ENCODE results near the gene PLEKHB2. TPM values are rescaled to one million over a fixed set of nuclear protein-coding genes. Genes with fewer than 3 reads are reported as not detected.

The PLEKHB2 gene
- total and polyA plus RNA-seq, 2 of the 8 experiments (the other 6 are each of a cell fraction or from before 2014, with no cell fraction given): 42.4 to 54.8 TPM

- no peak overlapping the region for H3K23ac ChIP-seq (ENCODE audit: insufficient read length)
- no peak overlapping the region for H2AK5ac ChIP-seq (ENCODE audit: low read depth, low read length)
- ChIA-PET POLR2A (ENCODE audit: partially characterized antibody) (interaction anchor here (1.0 to 1.5 kb wide), 2 partner anchors 10 to 339 kb away, joined by 3 to 4 read pairs; no protein-coding TSS in a partner anchor), CTCF (ENCODE audit: partially characterized antibody) (interaction anchor here (0.7 to 5.4 kb wide), 16 partner anchors 8 to 524 kb away, joined by 3 to 28 read pairs (median 5); no protein-coding TSS in a partner anchor)
- H3K36me3 ChIP-seq (ENCODE audit: control insufficient read depth in 2 of 4, insufficient read depth in 4 of 4, low read length in 3 of 4): peaks cover 0 to 4% (median 0%) of the 10 kb centered on the region in 4 experiments; a peak in 2 of 8 replicates
- H3K79me1 ChIP-seq (ENCODE audit: low read depth, low read length): no peaks in the 10 kb centered on the region
- no peak overlapping the region for H3K4me2 ChIP-seq (ENCODE audit: insufficient read depth in 1 of 2, low read depth in 2 of 2, low read length in 2 of 2)
- peak overlapping the region; percentile 52; the same call in 1 of the 2 replicates for H2BK5ac ChIP-seq (ENCODE audit: low read depth, low read length)
- no peak overlapping the region for H3K14ac ChIP-seq (ENCODE audit: insufficient read length)
- no peak overlapping the region for H3K27ac ChIP-seq (ENCODE audit: low read depth, low read length)
- H2BK15ac ChIP-seq (ENCODE audit: low read length): no peak overlapping the region
- no peak for FAIRE-seq
- H3K9me3 ChIP-seq (ENCODE audit: insufficient read depth in 2 of 2, low read depth in 1 of 2, low read length in 1 of 2): no peaks in the 10 kb centered on the region
- H3K9ac ChIP-seq (replicated peaks in 1 of 4; ENCODE audit: extremely low read depth in 1 of 4, low read depth in 3 of 4, low read length in 3 of 4): no peak overlapping the region
- H3K27me3 ChIP-seq (replicated peaks in 1 of 4; ENCODE audit: control insufficient read depth in 3 of 4, extremely low read depth in 1 of 4, insufficient read depth in 3 of 4, low read length in 3 of 4): no peaks in the 10 kb centered on the region
- 94% methylated on average over 21 of the region's 23 CpGs; no CpG with 5 or more reads in 1 of the 2 experiments for WGBS, 2 experiments (ENCODE audit: extremely low coverage in 1 of 2, insufficient coverage in 1 of 2, insufficient read length in 1 of 2, insufficient replicate concordance in 2 of 2, low coverage in 1 of 2, low lambda C conversion rate in 2 of 2, missing lambda C conversion rate in 1 of 2)
- no peak for DNase-seq (ENCODE audit: low read depth in 1 of 2, low spot score in 2 of 2)
- no peaks in the 10 kb centered on the region for H3K23me2 ChIP-seq (ENCODE audit: low read depth, low read length)
- no peak overlapping the region; the same call in 1 of the 2 replicates for H3K18ac ChIP-seq (ENCODE audit: extremely low read depth, low read length)
- H2BK120ac ChIP-seq (replicated peaks; ENCODE audit: low read depth, low read length): no peak overlapping the region
- no peak overlapping the region for H4K8ac ChIP-seq (ENCODE audit: extremely low read depth, insufficient read depth, low read length)
- H3K56ac ChIP-seq (replicated peaks; ENCODE audit: insufficient read length, low read depth, low read length): no peak overlapping the region
- no peak overlapping the region for H4K91ac ChIP-seq (replicated peaks; ENCODE audit: insufficient read length, low read length)
- H3K79me2 ChIP-seq (ENCODE audit: control insufficient read depth in 1 of 2, insufficient read depth in 2 of 2, low read length in 2 of 2): no peaks in the 10 kb centered on the region
- no peak overlapping the region for H2BK20ac ChIP-seq (ENCODE audit: low read length)
- H2BK12ac ChIP-seq (ENCODE audit: low read depth, low read length): no peak overlapping the region
- no peaks in the 10 kb centered on the region; a peak in 2 of 7 replicates for H3K4me1 ChIP-seq (replicated peaks in 1 of 4; ENCODE audit: control insufficient read depth in 3 of 4, insufficient read depth in 4 of 4, low read length in 3 of 4)
- H3K4me3 ChIP-seq (ENCODE audit: extremely low read depth in 1 of 4, insufficient read depth in 2 of 4, low read depth in 3 of 4, low read length in 4 of 4): no peak overlapping the region
- no peak for TF ChIP-seq GTF2F1 (IDR thresholded peaks at IDR 0.05; ENCODE audit: borderline replicate concordance, low read depth, low read length)
- no peak for TF ChIP-seq MAFK (IDR thresholded peaks at IDR 0.05; ENCODE audit: low read depth, low read length)
- no peak for TF ChIP-seq GABPA (IDR thresholded peaks at IDR 0.05; ENCODE audit: borderline replicate concordance, insufficient read depth, low read length)
- no peak for TF ChIP-seq CHD1 (IDR thresholded peaks at IDR 0.05; ENCODE audit: low read depth, low read length)
- no peak for TF ChIP-seq KDM4A (IDR thresholded peaks at IDR 0.05; ENCODE audit: low read depth, low read length, severe bottlenecking)
- no peak for TF ChIP-seq NRF1 (IDR thresholded peaks at IDR 0.05; ENCODE audit: low read depth, low read length)
- no peak for TF ChIP-seq EZH2 (IDR thresholded peaks at IDR 0.05; ENCODE audit: low read depth, low read length, severe bottlenecking)
- no peak for TF ChIP-seq POLR2AphosphoS5 (IDR thresholded peaks at IDR 0.05; ENCODE audit: low read depth, low read length)
- 0 out of 2 replicates have a peak overlapping the region, but pooled peaks have one; percentile 74 for H2AFZ ChIP-seq (ENCODE audit: low read length)
- no peak overlapping the region for H3K4ac ChIP-seq (replicated peaks; ENCODE audit: insufficient read length, low read depth, low read length)
- peaks cover 0 to 1% of the 10 kb centered on the region in 2 experiments for H4K20me1 ChIP-seq (replicated peaks in 1 of 2; ENCODE audit: control insufficient read depth in 1 of 2, insufficient read depth in 2 of 2, low read length in 2 of 2)
- H4K5ac ChIP-seq (ENCODE audit: insufficient read length, low read depth, low read length): no peak overlapping the region
Measured at GRCh38 chr2:131154647-131155046, 49.5 kb downstream of the PLEKHB2 start.
